ELR (cell line): Measurements from ENCODE around the gene COL13A1.

ENCODE experiments used
- DNase-seq: peaks from one replicate; pipeline ENCODE4 v3.0.0-alpha.2; 2015; ENCODE audit warnings: low read depth

COL13A1 gene

DNA sequence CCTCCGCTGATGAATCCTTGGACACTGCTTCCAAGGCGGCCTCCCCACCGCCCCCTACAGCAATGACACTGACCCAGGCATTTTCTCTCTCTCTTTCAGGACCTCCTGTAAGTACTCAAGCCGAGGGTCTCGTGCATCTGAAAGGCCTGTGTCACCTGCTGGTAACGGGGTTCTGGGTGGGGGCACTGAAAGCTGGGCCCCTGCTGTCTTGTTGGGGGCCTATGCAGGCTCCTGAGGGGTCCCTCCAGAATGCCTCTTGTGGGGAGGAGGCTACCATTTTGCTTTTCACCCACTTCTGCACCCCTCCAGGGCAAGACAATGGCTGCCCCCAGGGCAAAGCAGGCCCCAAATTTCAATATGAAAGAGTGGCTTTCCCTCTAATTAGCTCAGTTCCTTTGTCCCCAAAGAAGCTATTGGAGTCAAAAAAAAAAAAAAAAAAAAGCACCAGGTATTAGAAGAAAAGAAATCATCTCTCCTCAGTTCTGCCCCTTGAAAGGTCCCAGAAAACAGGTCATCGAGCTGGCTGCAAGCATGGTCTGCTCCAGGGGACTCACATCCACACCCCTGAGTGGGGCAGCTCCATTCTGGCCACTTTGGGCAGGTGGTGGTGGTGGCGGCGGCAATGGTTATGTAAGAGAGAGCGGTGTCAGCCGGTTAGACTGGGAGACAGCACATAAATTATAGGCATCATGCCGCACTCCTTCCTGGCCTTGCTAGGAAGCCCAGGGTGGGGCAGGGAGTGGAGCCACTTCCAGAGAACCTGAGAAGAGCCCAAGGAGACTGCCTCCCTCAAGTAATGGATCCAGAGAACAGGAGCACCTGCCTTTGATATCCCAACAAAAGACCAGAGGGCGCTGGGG lies 66.2 kb downstream of the COL13A1 start:
- no peak for DNase-seq

DNA sequence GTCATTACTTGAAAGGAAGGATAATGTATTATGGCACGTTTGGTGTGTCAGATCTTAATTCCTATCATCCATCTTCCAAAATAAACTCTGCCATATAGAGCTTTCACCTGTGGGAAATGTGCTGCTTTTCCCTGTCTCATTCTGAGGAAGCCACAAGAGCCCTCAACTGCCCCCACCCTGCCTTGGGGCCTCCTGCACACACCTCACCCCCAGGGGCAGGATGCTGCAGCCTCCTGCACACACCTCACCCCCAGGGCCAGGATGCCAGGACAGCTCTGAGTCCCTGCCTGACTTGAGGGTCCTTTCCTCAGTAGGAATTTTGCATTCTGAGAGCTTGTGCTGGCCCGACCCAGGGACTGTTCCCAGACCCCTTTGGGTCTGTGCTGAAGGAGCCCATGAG lies 67.1 kb downstream of the COL13A1 start:
- no peak for DNase-seq

- peak; percentile 70 for DNase-seq
Observed at GRCh38 chr10:69869291-69869961, 67.7 kb downstream of the COL13A1 start.

- no peak for DNase-seq
Observed at GRCh38 chr10:69870591-69870990, 68.9 kb downstream of the COL13A1 start.

GRCh38 chr10:69871074-69871473 lies 69.4 kb downstream of the COL13A1 start:
- DNase-seq: no peak

- no peak for DNase-seq
Observed at GRCh38 chr10:69872323-69872722, 70.6 kb downstream of the COL13A1 start.

- DNase-seq: no peak
Observed at GRCh38 chr10:69873135-69873639, 71.5 kb downstream of the COL13A1 start.

- DNase-seq: peak; percentile 95
Observed at GRCh38 chr10:69874449-69874848, 72.7 kb downstream of the COL13A1 start.

DNA sequence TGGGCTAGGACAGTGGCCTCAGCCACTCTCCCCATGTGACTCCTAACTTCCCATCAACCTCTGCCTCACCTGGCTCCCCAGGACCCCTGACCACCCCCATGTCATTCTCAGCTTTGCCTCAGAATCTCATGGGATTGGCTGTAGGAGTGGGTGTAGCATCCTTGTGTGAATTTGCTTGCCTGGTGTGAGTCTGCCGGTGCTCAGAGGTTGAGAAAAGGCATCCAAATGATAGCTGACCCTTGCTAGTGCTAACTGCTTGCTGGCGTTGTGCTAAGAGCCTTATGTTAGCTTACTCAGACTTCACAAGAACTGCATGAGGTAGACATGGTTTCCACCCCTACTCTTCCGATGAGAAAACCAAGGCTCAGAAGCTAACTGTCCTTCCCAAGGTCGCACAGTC lies 74.2 kb downstream of the COL13A1 start:
- DNase-seq: no peak

GRCh38 chr10:69876286-69876685 lies 74.6 kb downstream of the COL13A1 start:
- DNase-seq: no peak

DNA sequence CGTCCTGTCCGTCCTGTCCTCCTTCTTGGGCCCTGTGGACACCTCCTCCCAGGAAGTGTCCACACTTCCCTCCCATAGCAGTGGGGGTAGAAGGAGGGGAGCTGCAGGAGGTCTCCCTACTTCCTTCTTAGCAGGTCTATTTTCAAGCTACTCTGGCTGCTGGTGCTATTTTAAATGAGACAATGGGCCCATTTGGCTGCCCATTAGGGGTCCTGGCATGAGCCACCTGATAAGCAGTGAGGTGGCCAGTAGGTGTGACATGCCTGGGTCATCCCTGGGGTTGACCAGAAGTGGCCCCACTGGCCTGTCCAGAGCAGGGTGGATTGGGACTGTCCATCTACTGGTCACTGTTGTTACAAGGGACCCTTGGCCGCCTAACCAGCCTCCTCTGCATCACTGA lies 75.2 kb downstream of the COL13A1 start:
- DNase-seq: no peak

- DNase-seq: no peak
Observed at GRCh38 chr10:69878038-69878437, 76.3 kb downstream of the COL13A1 start.

- DNase-seq: no peak
Observed at GRCh38 chr10:69878951-69879350, 77.2 kb downstream of the COL13A1 start.

DNA sequence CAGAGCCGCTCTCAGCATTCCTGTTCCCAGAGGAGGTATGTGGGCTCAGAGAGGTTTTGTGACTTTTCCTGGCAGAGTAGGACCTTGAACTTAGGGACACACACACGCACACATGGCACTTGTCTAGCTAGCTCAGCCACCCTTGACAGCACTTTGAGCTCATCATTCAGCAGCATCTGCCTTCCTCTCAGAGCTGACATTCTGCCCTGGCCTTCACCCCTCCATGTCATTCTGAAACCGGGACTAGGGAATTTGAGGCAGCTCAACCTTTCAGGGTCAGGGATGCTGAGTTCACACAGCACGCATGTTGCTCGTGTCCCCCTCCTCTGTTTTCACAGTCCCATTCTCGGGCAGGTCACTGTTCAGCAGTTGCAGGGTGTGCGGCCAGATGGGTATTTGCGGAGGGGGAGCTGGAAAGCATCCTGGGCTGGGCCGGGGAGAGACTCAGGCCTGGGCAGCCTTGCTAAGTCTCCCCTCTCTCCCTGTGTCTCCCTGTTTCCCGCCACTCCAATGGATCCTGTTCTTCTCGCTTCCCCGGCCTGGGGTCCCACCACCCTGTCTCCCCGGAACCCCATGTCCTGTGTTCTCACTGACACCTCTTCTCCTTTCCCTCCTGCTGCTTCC lies 78.0 kb downstream of the COL13A1 start:
- DNase-seq: no peak

DNA sequence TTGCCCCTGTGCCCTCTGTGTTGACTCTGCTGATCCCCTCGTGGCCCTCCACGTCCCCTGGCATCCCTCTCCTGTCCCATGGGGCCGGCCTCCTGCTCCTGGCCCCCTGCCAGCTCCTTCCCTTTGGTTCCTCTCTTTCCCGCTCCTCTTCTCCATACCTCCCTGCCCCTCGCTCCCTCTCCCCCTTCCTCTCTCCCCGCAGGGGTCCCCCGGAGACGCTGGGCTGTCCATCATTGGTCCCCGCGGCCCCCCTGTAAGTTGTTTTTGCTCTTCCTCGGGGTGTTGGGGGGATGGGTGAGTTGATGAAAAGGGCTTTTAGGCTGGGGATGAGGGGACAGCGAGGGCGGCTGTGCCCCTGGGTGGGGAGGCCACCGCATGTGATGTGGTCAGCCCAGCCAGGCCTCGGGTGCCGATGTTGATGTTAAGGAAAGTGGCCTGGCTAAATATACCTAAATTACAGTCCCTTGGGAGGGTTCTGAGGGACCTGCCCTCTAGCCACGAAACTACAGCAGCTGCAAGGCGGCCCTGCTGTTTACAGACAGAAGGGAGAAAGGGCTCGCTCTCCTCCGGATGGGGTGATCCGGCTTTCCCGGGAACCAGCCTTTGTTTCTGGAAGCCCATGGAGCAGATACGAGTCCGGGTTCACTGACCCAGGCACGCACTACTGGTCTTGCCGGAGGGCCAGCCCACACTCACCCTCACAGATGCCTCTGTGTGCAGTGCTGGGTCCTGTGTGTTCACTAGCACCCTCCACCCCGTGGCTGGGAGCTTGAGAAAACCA lies 78.8 kb downstream of the COL13A1 start:
- DNase-seq: no peak

DNA sequence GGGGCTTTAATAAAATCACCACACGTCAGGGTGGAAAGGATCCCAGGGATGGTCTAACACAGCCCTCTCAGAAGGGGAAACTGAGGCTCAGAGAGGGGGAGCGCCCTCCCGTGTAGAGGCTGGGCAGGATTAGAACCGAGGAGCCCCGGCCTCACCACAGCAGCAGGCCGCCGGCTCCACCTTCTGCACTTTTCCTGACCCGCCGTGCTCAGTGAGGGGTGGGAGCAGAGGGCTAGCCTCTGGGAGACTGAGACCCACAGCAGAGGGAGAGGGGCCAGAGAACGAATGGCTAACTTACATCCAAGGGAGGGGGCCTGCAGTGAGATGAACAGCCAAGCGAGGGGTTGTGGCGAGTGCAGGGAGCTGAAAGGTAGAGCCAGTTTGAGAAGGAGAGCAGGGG lies 79.5 kb downstream of the COL13A1 start:
- no peak for DNase-seq

GRCh38 chr10:69883310-69884023 lies 81.8 kb downstream of the COL13A1 start:
- DNase-seq: no peak

DNA sequence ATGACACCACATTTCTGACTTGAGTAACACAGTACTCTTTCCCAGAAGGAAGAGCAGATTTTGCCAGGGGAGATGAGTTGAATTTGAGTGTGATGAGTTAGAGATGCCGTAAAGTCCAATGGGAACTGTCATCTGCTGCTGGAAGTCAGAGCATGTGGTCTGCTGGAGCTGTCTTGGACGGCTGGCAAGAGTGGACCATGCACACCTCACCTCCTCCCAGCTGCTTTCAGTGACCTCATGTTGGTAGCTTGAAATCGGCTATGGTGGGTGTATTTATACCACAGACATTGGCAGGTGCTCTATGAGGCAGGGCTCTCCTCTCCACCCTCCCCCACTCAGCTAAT lies 82.3 kb downstream of the COL13A1 start:
- DNase-seq: no peak

DNA sequence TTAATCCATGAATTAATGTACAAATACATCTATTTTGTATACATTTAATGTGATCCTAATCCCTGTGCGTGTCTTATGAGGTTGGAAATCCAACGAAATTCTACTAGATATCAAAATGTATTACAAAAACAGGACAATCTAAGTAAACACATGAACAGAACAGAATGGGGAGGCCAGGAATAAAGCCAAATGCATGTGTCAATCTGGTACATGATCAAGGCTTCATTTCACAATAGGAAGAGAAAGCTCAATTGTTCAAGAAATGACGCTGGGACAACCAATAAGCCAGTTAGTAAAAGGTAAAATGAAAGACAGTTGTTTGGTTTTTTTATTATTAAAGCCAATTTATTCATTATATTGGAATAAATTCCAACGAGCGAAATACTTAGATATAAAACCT lies 83.0 kb downstream of the COL13A1 start:
- no peak for DNase-seq

- peak; percentile 38 for DNase-seq
Observed at GRCh38 chr10:69885379-69886013, 83.8 kb downstream of the COL13A1 start.
